GM18907 (cell line): Measurements from ENCODE around the gene ANKRD39.
A peak's percentile ranks its signal among the peaks of the same experiment; 100 is the strongest.

ENCODE experiments used
- ATAC-seq: cut with Tn5 transposase; IDR thresholded peaks from one replicate; pipeline ENCODE4 v1.9.1; 2021; ENCODE audit warnings: mild to moderate bottlenecking, moderate library complexity; ENCODE audit not compliant: unreplicated experiment

Gene ANKRD39

DNA sequence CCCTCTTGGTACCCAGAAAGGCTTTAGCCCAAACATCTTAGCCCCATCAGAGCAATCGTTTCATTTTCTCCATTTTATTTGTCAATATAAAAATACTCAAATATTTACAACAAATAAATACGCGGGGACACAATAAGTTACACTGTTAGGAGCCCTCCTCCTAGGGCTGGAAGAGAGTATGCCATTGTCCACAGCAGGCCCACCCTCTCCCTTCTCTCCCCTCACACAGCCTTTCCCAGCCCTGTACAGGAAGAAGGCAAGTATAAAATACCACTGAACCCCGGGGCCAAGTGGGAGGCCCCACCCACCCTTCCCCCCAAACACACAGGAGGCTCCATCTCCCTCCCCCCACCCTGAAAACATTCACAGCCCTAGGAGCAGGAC lies 1.9 kb upstream of the ANKRD39 start:
- ATAC-seq: no peak

DNA sequence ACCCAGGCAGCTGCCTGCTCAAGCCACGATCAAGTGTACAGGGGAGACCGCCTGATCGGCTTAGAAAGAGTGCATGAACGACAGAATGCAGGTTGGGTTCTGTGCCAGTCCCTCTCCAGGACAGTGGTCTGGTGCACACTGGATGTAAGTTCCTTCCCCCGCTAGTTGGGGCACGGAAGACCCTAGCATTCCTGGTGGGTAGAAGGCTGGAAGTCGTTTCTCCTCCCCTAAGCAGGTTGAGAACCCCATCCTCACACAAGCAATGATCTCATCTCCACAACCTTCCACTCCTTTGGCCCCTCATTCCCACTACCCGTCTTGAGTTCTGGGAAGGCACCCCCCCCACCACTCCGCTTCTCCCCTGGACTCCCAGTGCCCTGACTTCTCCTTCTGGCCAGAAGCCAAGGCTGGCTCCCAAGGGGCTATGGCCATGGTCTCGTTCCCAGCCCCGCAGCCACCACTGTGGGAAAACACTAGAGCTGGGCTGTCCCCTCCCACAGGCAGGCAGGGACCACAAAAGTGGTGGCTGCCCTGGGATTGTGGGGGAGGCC lies 1.4 kb upstream of the ANKRD39 start:
- ATAC-seq: no peak

- no peak for ATAC-seq
Measured at GRCh38 chr2:96856776-96857666, 795 bp downstream of the ANKRD39 start.

DNA sequence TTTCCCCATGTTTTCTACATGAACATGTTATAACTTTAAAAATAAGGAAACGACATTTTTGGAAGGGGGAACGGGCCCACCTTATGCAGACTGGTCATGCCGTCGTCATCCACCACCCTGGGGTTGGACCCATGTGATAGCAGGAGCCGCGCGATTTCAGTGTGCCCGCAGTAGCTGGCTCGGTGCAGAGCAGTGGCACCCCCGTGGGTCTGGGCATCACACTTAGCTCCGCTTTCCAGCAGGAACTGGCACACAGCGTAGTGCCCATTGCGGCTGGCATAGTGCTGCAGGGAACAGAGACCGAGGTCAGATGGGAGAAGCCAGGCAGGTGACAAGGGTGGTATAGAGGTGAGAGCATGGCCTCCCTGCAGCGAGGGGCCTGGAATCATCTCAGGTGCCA lies 4.5 kb downstream of the ANKRD39 start:
- no peak for ATAC-seq

GRCh38 chr2:96852667-96853066 lies 5.1 kb downstream of the ANKRD39 start:
- ATAC-seq: no peak

DNA sequence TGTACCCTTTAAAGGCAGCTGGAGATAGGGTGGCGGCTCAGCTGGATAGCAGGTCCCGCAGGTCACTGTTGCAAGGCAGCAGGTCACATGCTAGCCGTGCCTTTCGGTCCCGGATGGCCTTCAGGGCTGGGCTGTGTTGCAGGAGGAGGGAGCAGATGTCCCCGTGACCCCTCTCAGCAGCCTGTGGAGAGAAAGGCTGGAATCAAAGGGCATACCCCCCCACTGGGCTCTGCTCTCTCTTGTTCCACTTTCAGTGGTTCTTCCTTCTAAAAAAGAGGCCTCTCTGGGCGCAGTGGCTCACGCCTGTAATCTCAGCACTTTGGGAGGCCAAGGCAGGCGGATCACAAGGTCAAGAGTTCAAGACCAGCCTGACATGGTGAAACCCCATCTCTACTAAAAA lies 9.6 kb downstream of the ANKRD39 start:
- ATAC-seq: no peak

DNA sequence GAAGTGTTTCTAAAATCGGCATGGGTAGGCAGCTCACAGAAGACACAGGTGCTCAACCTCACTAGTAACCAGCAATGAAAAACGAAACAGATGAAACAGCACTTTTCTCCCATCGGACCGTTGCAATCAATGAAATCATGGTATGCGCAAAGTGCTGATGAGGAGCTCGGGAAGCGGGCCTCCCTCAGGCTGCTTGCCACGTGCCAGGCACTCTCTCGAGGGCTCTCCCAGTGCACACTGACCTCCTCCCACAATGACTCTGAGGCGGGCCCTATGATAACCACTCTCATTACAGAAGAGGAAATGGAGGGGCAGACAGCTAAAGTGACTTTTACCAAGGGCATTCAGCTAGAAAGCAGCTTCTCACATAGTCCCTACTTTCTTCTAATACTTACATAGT lies 10.2 kb downstream of the ANKRD39 start:
- no peak for ATAC-seq

GRCh38 chr2:96846825-96847224 lies 11.0 kb downstream of the ANKRD39 start:
- ATAC-seq: no peak

DNA sequence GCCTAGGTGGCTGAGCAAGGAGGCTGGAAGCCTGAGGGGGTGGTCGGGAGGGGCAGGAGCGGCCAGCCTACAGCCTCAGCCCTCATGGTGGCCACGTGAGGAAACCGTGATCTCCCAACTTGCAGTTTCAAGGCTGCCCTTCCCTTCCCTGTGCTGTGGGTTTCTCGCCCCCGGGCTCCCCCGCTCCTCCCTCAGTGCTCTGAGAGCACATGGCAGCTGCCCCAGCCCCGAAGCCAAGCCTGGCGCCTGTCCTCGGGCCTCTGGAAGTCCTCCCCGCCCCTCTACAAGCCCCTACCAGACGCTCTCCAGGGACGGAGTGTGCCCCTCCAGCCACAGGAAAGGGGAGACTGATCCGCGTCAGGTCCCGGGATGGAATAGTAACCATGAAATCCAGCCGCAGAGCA lies 13.4 kb downstream of the ANKRD39 start:
- no peak for ATAC-seq

- ATAC-seq: no peak
Measured at GRCh38 chr2:96843538-96844268, 14.1 kb downstream of the ANKRD39 start, which contains the start of gene ANKRD23. Gene ANKRD23 (minus strand): TSS chr2:96844021. CDS start chr2:96843992, 29 bp downstream.

DNA sequence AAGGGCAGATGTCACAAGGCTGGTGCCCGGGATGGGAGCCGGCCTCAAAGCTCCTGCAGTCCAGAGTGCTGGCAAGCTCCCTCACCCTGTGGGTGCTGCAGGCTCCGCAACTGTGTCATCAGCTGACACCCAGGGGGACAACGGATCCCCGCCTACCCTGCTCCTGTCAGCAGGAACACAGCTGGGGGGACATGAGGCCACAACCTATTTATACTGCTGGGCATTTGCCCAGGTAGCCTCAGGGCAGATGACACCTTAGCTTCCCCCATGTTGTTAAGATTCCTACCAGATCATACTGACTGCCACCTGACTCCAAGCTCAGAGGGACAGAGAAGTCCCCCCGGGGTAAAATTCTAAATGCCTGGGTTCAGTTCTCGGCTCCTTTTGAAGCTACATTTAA lies 15.2 kb downstream of the ANKRD39 start:
- no peak for ATAC-seq

- ATAC-seq: no peak
Measured at GRCh38 chr2:96841701-96842495, 15.9 kb downstream of the ANKRD39 start.

DNA sequence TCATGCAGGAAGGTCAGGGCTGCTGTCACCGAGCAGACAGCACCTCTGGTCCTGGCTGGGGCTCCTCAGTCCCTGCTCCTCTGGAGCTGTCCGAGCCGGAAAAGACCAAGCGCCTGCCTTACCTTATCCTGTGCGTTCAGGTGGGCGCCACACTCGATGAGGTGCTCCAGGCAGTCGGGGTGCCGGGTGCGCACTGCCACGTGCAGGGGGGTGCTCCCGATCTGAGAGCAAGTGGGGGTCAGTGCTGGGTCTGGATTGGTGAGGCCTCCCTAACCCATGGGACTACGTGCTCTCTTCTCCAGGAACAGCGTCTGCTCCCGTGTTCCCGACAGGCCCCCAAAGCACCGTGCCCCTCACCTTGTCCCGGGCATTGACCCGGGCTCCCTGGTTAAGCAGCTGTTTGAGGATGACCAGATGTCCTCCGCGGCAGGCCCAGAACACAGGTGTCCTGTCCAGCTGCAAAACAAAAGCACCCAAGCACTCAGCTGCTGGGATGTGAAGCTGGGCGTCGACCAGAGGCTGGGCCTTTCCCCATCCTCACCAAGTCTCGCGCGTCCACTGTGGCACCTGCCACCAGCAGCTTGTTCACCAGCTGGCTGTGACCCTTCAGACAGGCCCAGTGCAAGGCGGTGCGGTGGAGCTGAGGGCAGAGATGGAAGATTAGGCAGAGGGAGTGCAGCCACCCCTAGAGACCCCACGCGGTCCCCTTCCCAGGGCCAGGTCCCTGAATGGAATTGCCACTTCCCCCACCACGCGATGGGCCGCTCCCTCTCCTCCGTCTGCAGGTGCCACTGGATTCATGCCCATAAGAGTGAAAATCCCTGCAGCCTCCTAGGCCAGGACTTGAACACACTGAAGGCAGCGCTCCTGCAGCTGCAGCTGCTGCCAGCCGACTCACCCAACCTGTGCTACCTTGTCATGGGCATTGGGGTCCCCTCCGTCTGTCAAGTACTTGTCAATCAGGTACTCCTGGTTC lies 17.7 kb downstream of the ANKRD39 start:
- ATAC-seq: no peak

- ATAC-seq: peak; percentile 52
Measured at GRCh38 chr2:96839293-96839874, 18.4 kb downstream of the ANKRD39 start.

GRCh38 chr2:96838345-96839292 lies 19.2 kb downstream of the ANKRD39 start:
- ATAC-seq: no peak

DNA sequence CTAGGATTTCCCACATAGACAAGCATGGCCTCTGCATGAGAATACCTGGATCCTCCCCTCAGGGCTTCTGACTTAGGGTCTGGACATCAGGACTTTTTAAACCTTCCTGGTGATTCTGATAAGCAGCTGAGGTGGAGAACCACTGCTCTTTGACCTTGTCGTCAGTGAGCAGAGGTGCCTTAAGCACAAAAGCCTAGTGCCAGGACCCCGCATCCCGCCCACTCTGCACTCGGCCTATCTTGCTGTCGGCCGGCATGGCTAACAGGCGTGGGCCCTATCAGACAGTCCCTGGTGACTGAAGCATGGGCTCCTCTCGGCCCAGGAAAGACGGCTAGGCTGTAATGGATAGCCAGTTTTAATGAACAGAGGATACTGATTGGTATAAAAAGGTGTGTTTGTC lies 20.2 kb downstream of the ANKRD39 start:
- no peak for ATAC-seq

- ATAC-seq: no peak
Measured at GRCh38 chr2:96835830-96836229, 22.0 kb downstream of the ANKRD39 start.

DNA sequence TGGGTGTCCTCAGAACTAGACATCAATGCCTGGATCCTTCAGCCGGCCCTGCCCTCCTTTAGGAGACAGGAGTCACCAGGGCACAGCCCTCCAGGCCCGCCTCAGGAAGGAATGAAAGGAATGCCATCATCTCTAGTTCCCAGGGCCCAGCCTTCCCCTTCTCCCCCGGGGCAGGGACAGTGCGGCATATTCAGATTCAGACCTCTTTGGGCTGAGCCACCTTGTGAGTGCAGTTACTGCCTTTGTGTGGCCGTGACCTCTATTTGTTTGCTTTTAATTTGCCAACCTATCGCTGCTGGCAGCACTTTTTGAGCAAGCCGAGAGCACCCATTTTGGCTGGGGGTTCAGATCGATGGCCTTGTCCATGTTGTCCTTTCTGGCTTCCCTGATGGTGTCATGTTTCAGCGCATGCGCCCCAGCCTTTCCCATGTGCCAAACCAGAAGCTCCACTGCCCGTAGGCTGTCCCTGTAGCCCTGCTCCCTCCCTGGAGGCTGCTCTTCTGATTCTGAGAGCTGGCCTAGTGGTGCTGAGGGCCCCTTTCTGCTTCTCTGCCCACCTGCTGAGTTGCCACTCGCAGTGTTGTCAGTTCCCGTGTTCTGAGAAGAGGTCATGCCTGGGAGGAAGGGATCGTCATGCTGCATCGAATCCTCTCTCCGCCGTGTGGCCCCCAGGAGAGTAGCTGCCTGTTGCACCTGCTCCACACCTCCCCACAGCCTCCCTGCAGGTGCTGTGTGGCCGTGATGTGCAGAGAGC lies 24.9 kb downstream of the ANKRD39 start:
- ATAC-seq: no peak
